HepG2 (cell line): Measurements from ENCODE around the gene SLC25A44. TPM values are rescaled to one million over a fixed set of nuclear protein-coding genes. Genes with fewer than 3 reads are reported as not detected.

Experiments
- AGO1 ChIP-seq: fragments of 200-400 bp; formaldehyde crosslinking; IDR thresholded peaks from 2 replicates; pipeline ENCODE4 v1.6.1; 2017; ENCODE audit warnings: mild to moderate bottlenecking, low read depth, low read length, moderate library complexity; ENCODE audit not compliant: poor library complexity, severe bottlenecking
- AGO2 ChIP-seq: fragments of 200-400 bp; formaldehyde crosslinking; optimal IDR thresholded peaks from 2 replicates; pipeline ENCODE3; 2017; ENCODE audit warnings: mild to moderate bottlenecking, low read depth, low read length, moderate library complexity
- HNRNPL ChIP-seq: fragments of 200-400 bp; formaldehyde crosslinking; IDR thresholded peaks from 2 replicates; pipeline ENCODE4 v1.6.1; 2017; ENCODE audit warnings: mild to moderate bottlenecking, low read depth, low read length
- KDM2A ChIP-seq: sonication (generic); formaldehyde crosslinking; IDR thresholded peaks from 2 replicates; pipeline ENCODE4 v1.4.0; 2020; ENCODE audit warnings: low read depth, missing genetic modification reagents, borderline replicate concordance
- MYNN ChIP-seq: sonication (generic); formaldehyde crosslinking; IDR thresholded peaks from 2 replicates; pipeline ENCODE4 v1.4.0; 2020; ENCODE audit warnings: mild to moderate bottlenecking, low read depth, missing genetic modification reagents
- NFIB ChIP-seq: sonication (generic); formaldehyde crosslinking; IDR thresholded peaks from 2 replicates; pipeline ENCODE4 v1.9.0; 2021; ENCODE audit warnings: missing genetic modification reagents, mild to moderate bottlenecking, borderline replicate concordance
- POLR2A ChIP-seq, 2 experiments: IDR thresholded peaks; 2 replicates each; pipeline ENCODE4 v1.6.1; 2011; ENCODE audit warnings: low read depth in 2 of 2, low read length in 2 of 2, mild to moderate bottlenecking in 1 of 2, moderate library complexity in 1 of 2; ENCODE audit not compliant: insufficient read depth in 1 of 2
- POLR2G ChIP-seq: fragments of 200-400 bp; formaldehyde crosslinking; IDR thresholded peaks from 2 replicates; pipeline ENCODE4 v1.6.1; 2018; ENCODE audit warnings: mild to moderate bottlenecking, low read depth, low read length, moderate library complexity
- RFX1 ChIP-seq: fragments of 450-650 bp; IDR thresholded peaks from 2 replicates; pipeline ENCODE4 v1.6.1; 2017
- TMF1 ChIP-seq: sonication (generic); formaldehyde crosslinking; IDR thresholded peaks from 2 replicates; pipeline ENCODE4 v1.8.1; 2022; ENCODE audit warnings: low read depth, missing genetic modification reagents
- ZNF3 ChIP-seq: IDR thresholded peaks from 2 replicates; pipeline ENCODE4 v1.7.0; 2017; ENCODE audit warnings: inconsistent platforms
- ZNF543 ChIP-seq: sonication (generic); formaldehyde crosslinking; IDR thresholded peaks from 2 replicates; pipeline ENCODE4 v1.4.0; 2020; ENCODE audit warnings: mild to moderate bottlenecking, missing genetic modification reagents
- ZNF614 ChIP-seq: IDR thresholded peaks from 2 replicates; pipeline ENCODE4 v1.6.1; 2018; ENCODE audit warnings: missing biosample characterization, missing genetic modification reagents, inconsistent platforms, borderline replicate concordance
- polyA plus RNA-seq, 8 experiments: library from polyadenylated mRNA; depleted of rRNA in 3 of 8; stranded (reverse) in 7 of 8; unstranded in 1 of 8; fragments of >200 nt; fragmentation: Illumina TruSeq in 4 of 8; extraction: Trizol in 4 of 8; gene quantifications; 2 replicates each; pipeline versions ENCODE4 v1.2.1 to v1.2.3, GENCODE V29; 2011 to 2016; ENCODE audit warnings: low read depth in 4 of 8, missing spikeins in 1 of 8, mixed read lengths in 1 of 8; ENCODE audit not compliant: insufficient read depth in 1 of 8
- total RNA-seq, 5 experiments: library from RNA; depleted of rRNA; stranded (reverse); fragments of >200 nt; fragmentation: Illumina TruSeq; extraction: Trizol; gene quantifications; 2 replicates each; pipeline ENCODE4 v1.2.3, GENCODE V29; 2016; ENCODE audit warnings: low read depth in 1 of 5
- TF ChIP-seq, protein P1 (sequence below): sonication (generic); formaldehyde crosslinking; IDR thresholded peaks from 2 replicates; pipeline ENCODE4 v1.8.1; 2023; ENCODE audit warnings: mild to moderate bottlenecking, missing genetic modification reagents, borderline replicate concordance
- TF ChIP-seq, protein P2 (sequence below): sonication (generic); formaldehyde crosslinking; IDR thresholded peaks from 2 replicates; pipeline ENCODE4 v1.4.0; 2020; ENCODE audit warnings: missing genetic modification reagents
- TF ChIP-seq, protein P3 (sequence below): sonication (generic); formaldehyde crosslinking; IDR thresholded peaks from 2 replicates; pipeline ENCODE4 v1.9.0; 2021; ENCODE audit warnings: mild to moderate bottlenecking, missing genetic modification reagents
- TF ChIP-seq, protein P4 (sequence below): sonication (generic); formaldehyde crosslinking; IDR thresholded peaks from 2 replicates; pipeline ENCODE4 v1.8.0; 2022; ENCODE audit warnings: missing genetic modification reagents, mild to moderate bottlenecking, inconsistent platforms, borderline replicate concordance

SLC25A44 gene
- total and polyA plus RNA-seq, 2 of the 13 experiments (the other 11 are each of a cell fraction or from before 2014, with no cell fraction given), result 10.7 to 13.4 TPM

GRCh38 chr1:156246781-156247459, 53.0 kb downstream of the SLC25A44 start (continued):
- TF ChIP-seq, protein P1, sequence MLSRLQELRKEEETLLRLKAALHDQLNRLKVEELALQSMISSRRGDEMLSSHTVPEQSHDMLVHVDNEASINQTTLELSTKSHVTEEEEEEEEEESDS (CRISPR knock-in tag), result no peak
- TF ChIP-seq, protein P2, sequence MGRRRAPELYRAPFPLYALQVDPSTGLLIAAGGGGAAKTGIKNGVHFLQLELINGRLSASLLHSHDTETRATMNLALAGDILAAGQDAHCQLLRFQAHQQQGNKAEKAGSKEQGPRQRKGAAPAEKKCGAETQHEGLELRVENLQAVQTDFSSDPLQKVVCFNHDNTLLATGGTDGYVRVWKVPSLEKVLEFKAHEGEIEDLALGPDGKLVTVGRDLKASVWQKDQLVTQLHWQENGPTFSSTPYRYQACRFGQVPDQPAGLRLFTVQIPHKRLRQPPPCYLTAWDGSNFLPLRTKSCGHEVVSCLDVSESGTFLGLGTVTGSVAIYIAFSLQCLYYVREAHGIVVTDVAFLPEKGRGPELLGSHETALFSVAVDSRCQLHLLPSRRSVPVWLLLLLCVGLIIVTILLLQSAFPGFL, result no peak
- TF ChIP-seq ZNF3 (CRISPR knock-in tag) (no peak), HNRNPL (no peak), KDM2A (CRISPR knock-in tag) (peak; percentile 55; the same call in 1 of the 2 replicates), AGO2 (peak; percentile 89), AGO1 (peak; percentile 42), ZNF614 (CRISPR knock-in tag) (no peak), POLR2G (peak; percentile 40; the same call in 1 of the 2 replicates), ZNF543 (CRISPR knock-in tag) (peak; percentile 7; the same call in 1 of the 2 replicates), NFIB (CRISPR knock-in tag) (no peak), POLR2A (IDR thresholded peaks at IDR 0.05; ENCODE audit: insufficient read depth in 1 of 2, low read depth in 2 of 2, low read length in 2 of 2) (0 out of 4 replicates have a peak, but pooled peaks of 1 of the 2 experiments have one; percentile 25), TMF1 (CRISPR knock-in tag) (no peak), RFX1 (no peak), MYNN (CRISPR knock-in tag) (no peak)
- TF ChIP-seq, protein P3, sequence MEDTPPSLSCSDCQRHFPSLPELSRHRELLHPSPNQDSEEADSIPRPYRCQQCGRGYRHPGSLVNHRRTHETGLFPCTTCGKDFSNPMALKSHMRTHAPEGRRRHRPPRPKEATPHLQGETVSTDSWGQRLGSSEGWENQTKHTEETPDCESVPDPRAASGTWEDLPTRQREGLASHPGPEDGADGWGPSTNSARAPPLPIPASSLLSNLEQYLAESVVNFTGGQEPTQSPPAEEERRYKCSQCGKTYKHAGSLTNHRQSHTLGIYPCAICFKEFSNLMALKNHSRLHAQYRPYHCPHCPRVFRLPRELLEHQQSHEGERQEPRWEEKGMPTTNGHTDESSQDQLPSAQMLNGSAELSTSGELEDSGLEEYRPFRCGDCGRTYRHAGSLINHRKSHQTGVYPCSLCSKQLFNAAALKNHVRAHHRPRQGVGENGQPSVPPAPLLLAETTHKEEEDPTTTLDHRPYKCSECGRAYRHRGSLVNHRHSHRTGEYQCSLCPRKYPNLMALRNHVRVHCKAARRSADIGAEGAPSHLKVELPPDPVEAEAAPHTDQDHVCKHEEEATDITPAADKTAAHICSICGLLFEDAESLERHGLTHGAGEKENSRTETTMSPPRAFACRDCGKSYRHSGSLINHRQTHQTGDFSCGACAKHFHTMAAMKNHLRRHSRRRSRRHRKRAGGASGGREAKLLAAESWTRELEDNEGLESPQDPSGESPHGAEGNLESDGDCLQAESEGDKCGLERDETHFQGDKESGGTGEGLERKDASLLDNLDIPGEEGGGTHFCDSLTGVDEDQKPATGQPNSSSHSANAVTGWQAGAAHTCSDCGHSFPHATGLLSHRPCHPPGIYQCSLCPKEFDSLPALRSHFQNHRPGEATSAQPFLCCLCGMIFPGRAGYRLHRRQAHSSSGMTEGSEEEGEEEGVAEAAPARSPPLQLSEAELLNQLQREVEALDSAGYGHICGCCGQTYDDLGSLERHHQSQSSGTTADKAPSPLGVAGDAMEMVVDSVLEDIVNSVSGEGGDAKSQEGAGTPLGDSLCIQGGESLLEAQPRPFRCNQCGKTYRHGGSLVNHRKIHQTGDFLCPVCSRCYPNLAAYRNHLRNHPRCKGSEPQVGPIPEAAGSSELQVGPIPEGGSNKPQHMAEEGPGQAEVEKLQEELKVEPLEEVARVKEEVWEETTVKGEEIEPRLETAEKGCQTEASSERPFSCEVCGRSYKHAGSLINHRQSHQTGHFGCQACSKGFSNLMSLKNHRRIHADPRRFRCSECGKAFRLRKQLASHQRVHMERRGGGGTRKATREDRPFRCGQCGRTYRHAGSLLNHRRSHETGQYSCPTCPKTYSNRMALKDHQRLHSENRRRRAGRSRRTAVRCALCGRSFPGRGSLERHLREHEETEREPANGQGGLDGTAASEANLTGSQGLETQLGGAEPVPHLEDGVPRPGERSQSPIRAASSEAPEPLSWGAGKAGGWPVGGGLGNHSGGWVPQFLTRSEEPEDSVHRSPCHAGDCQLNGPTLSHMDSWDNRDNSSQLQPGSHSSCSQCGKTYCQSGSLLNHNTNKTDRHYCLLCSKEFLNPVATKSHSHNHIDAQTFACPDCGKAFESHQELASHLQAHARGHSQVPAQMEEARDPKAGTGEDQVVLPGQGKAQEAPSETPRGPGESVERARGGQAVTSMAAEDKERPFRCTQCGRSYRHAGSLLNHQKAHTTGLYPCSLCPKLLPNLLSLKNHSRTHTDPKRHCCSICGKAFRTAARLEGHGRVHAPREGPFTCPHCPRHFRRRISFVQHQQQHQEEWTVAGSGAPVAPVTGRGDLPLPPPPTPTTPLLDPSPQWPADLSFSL (CRISPR knock-in tag), result no peak
- TF ChIP-seq, protein P4, sequence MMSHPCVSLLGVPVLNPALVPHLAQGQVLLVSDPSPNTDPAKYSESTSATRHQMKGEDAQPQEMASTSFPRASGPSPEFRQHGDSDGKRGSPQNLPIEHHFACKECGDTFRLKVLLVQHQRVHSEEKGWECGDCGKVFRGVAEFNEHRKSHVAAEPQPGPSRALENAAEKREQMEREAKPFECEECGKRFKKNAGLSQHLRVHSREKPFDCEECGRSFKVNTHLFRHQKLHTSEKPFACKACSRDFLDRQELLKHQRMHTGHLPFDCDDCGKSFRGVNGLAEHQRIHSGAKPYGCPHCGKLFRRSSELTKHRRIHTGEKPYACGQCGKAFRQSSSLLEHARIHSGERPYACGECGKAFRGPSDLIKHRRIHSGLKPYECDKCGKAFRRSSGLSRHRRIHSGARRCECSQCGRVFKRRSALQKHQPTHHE, result no peak
